MM.1S (cell line): Measurements from ENCODE around the gene CRYBA4.

ENCODE experiments used
- CTCF ChIP-seq: fragments of 300-600 bp; sonication (generic); IDR thresholded peaks from 2 replicates; pipeline ENCODE4 v1.5.1; 2016; ENCODE audit warnings: antibody characterized with exemption, low read length, mixed read lengths
- EZH2 ChIP-seq: fragments of 300-600 bp; sonication (generic); optimal IDR thresholded peaks from 2 replicates; pipeline ENCODE3; 2017; ENCODE audit warnings: low read depth, mild to moderate bottlenecking, antibody characterized with exemption, low read length, mixed read lengths
- EZH2phosphoT487 ChIP-seq: fragments of 300-600 bp; sonication (generic); IDR thresholded peaks from 2 replicates; pipeline ENCODE4 v1.6.1; 2018; ENCODE audit warnings: antibody characterized with exemption, low read length

GRCh38 chr22:26612652-26613051, 9.1 kb upstream of the CRYBA4 start:
- TF ChIP-seq CTCF (no peak), EZH2phosphoT487 (no peak), EZH2 (no peak)
